Stimulated activated CD4-positive, alpha-beta T cell treated with anti-CD3 and anti-CD28 coated beads, Interleukin-1b, Interleukin-23, amount 100 ng/mL, for 4 hours (primary cell): Measurements from ENCODE around the gene TTC17.
"Not testable (repeated sequence)": the region's sequence is repeated elsewhere in the genome, so short reads cannot be mapped to it uniquely, and the experiment has no call there.

Source experiments
- DNase-seq, 2 donors: peaks; one replicate each; pipeline ENCODE4 v3.0.0-alpha.2; 2020; ENCODE audit warnings: low read depth in 2 of 2

The TTC17 gene

GRCh38 chr11:43392713-43393112 is 34.0 kb downstream of the TTC17 start:
- DNase-seq = no peak

DNA sequence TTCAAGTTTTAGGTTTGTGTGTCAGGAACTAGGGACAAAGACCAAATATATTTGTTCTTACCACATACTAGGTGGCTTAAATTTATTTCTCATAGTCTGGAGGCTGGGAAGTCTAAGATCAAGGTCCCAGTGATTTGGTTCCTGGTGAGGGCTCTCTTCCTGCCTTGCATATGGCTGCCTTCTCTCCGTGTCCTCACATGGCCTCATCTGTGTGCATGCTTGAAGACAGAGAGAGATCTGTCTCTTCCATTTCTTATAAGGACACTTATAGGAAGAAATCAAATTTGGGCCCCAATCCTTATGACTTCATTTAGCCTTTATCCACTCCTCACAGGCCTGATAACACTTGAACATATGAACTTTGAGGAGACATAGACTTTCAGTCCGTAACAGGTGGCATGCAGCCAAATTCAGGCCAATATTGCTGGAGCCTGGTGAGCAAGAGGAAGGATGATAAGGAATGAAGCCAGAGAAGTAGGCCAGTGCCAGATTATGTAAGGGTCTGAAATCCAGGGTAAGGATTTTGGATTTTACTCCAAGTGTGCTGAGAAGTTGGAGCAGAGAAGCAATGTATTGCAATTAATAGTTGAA is 35.1 kb downstream of the TTC17 start:
- no peak for DNase-seq

- no peak for DNase-seq
Measured at GRCh38 chr11:43396617-43397016, 37.9 kb downstream of the TTC17 start.

GRCh38 chr11:43397251-43397650 is 38.5 kb downstream of the TTC17 start:
- DNase-seq = no peak

DNA sequence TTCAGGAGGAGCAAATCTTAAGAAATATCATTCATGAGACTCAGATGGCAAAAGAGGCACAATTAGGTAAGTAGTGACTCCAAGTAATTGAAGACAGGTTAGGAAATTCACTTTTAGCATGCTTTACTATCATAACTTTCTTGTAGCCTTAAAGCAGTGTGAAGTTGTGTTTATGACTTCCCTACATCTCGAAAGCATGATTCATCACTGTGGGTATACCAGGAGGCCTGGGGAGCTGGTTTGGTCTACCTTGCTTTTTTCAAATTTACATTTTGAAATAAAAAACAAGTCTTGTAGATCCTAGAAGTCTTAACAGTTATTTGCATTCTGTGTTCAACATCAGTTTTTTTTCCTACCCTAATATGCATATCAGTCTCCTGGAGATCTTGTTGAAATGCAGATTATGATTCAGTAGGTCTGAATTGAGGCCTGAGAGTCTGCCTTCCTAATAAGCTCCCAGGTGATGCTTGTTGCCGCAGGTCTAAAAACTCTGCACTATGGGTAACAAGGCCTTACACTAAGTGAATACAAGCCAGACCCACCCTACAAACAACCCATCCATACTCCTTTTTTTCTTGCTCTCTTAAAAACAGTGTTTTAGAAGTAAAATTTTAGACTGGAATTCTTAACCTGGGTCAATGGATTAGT is 41.4 kb downstream of the TTC17 start:
- no peak for DNase-seq

DNA sequence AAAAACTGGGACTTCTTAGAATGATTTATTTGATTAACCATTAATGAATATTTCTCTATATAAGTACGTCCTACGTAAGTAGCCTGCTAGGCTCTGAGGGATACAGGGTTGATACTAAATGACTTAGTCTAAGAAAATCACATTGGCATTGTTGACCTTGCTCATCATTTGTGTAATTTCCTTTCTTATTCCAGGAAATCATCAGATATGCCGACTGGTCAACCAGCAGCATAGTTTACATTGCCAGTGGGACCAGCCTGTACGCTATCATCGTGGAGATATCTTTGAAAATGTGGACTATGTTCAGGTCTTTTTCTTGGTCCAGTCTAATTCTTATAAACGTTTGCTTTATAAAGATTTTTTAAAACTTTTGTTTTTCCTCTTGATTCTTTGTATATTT is 42.5 kb downstream of the TTC17 start:
- no peak for DNase-seq

DNA sequence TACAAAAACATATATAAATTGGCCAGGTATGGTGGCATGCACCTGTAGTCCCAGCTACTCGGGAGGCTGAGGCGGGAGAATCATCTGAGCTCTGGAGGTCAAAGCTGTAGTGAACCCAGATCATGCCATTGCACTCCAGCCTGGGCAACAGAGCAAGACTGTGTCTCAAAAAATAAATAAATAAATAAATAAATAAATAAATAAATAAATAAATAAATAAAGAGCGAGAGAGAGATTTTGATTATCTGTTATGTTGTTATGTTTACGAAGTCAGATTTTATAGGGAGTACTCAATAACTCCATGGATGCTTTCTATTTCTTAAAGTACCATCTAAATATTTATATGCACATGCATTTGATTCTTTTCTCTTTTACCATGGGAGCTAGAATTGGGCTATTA is 43.1 kb downstream of the TTC17 start:
- DNase-seq = not testable (repeated sequence)

- no peak for DNase-seq
Measured at GRCh38 chr11:43403357-43404231, 44.9 kb downstream of the TTC17 start.

DNA sequence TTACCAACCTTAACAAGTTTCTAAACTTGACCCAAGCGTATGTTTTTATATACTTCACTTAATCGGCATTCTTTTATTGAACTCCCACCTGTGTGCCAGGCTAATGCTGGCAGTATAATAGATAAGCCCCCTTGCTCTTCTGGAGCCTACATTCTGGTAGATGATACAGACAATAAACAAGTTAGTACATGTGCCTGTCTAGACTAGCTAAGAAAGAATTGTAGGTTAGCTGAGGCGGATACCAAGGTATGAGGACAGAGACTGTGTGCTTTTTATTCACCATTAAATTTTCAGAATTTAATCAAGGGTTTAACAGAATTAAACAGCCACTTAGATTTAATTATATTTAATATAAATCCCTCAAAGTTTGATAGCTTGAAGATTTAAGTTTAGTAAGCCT is 45.7 kb downstream of the TTC17 start:
- no peak for DNase-seq

DNA sequence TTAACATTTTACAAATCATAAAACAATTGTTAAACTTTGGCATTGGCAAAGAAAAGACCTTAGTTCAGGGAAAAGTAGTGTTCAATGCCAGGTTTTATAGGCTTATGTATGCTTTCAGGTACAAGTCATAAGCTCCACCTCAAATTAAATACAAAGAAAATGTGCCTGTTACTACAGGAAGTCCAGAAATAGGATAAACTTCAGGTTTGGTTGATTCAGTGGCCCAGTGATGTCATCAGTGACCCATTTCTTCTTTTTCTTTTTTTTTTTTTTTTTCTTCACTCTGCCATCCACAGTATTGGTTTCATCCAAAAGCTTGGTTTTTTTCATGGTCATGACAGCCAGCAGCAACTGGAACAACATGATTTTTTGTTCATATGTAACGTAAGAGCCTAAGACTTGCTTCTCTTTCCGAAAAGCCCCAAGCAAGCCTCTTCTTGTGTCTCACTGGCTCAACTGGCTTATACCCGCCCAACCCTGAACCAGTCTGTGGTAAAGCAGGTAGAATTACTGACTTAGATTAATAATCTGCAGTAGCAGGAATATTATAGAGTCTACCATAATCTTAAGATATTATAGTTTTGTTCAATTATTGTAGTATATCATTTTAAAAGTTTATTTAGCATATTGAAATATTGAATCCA is 46.2 kb downstream of the TTC17 start:
- DNase-seq = no peak

DNA sequence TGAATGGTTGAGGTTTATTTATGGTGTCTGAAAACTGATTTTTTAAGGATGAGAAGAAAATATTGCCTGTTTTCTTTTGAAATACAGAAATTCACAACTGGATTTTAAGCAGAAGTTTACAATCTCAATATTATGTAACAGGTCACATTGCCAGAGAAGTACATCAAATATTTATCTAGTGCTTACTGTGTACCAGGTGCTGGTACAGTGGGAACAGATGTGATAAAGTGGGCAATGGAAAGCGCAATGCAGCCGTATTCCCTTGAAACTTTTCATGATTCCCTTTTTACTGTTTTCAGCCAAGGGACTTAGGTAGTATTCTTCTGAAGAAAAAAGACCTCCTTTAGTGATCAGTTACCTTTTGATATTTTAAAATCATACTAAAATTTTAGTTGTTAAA is 49.6 kb downstream of the TTC17 start:
- no peak for DNase-seq

GRCh38 chr11:43410394-43410793 is 51.7 kb downstream of the TTC17 start:
- no peak for DNase-seq

- DNase-seq = no peak
Measured at GRCh38 chr11:43418197-43418596, 59.5 kb downstream of the TTC17 start.

- peak in 1 of 2 donors; percentile 15 for DNase-seq
Measured at GRCh38 chr11:43419460-43419859, 60.7 kb downstream of the TTC17 start.

- DNase-seq = no peak
Measured at GRCh38 chr11:43427971-43428370, 69.3 kb downstream of the TTC17 start.

GRCh38 chr11:43430916-43431315 is 72.2 kb downstream of the TTC17 start:
- DNase-seq = not testable (repeated sequence)

- no peak for DNase-seq
Measured at GRCh38 chr11:43434893-43435292, 76.2 kb downstream of the TTC17 start.

DNA sequence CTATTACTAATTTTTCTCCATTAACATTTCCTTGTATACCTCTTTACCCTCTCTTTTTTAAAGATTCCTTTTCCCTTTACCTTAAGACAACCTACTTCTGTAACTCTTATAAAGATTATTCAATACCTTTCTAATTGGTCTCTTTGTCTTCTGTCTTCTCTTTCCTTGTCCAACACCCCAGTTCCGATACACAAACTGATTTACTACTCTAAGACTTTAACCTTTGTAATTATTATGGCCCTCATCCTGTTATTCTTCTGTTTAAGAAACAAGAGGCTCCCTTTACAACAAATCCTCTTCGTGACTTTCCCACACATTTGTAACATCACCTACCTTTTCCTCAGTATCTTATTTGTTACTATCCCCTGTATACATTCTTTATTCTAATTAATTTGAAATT is 81.8 kb downstream of the TTC17 start:
- no peak for DNase-seq

DNA sequence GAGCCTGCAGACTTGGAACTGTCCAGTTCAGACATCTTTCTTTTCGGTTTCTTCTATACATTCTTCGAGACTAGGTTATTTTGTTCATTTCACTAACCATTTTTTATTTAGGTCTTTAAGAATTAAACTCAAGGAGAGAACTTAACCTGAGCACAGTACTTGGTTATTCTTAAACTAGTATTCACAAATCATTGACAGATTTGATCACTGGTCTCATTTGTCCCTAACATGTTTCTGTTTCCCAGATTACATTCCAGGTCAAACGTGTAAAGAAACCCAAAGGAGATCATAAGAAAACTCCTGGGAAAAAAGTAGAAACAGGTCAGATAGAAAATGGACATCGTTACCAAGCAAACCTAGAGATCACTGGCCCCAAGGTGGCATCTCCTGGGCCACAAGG is 85.1 kb downstream of the TTC17 start:
- DNase-seq = no peak

DNA sequence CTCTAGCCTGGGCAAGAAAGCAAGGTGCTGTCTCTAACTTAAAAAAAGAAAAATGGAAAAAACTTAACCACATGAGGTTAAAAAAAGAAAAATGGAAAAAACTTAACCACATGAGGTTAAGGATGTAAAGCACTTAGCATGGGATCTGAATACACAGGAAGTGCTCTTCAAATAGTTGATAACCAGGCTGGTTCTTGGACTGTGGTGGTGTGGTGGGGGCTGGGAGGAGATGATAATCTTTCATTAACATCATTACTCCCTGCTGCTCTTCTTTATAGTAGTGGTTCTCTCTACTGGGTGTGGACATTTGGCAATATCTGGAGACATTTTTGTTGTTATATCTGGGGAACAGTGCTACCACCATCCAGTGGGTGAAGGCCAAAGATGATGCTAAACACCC is 88.4 kb downstream of the TTC17 start:
- no peak for DNase-seq

GRCh38 chr11:43458486-43458885 is 99.8 kb downstream of the TTC17 start:
- DNase-seq = no peak

DNA sequence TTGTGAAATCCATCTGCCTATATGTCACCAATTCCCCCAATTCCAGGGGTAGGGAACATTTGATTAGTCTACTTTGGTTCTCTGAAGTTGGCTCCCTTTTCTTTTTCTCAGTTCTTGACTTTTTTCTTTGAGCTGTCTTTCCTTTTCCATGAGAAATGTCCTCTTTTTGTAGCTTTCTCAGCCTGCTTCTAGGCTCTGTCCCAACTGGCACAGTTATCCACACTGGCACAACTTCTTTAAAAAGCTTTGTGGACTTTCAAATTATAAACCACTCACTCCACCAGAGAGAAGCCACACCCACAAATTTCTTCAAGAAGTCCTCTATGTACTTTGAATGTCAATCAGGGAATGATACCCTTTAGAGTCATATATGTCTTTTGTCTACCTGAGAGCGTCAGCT is 100.5 kb downstream of the TTC17 start:
- no peak for DNase-seq
